HepG2 (cell line): ENCODE data around the gene TMEM41B. TPM values are rescaled to one million over a fixed set of nuclear protein-coding genes. Genes with fewer than 3 reads are reported as not detected.
A peak's percentile ranks its signal among the peaks of the same experiment; 100 is the strongest.

Experiments used
- ATAC-seq: fragments of 200-7000 bp; cut with Tn5 transposase; 3 replicates; pipeline ENCODE4 v1.9.1; 2020; ENCODE audit warnings: mild to moderate bottlenecking, moderate library complexity
- BruUV-seq: library from RNA; stranded (reverse); fragments of 400-500 nt; replicated peaks from 2 replicates; lab custom pipeline; 2021; lab: Mats Ljungman, UMichigan
- CTCF ChIA-PET: fragments of 300-600 bp; formaldehyde crosslinking; extraction: SDS; loops from one replicate; lab custom pipeline; 2021; ENCODE audit warnings: low total read pairs, inconsistent platforms, low intra/inter-chr PET ratio; lab: Yijun Ruan, JAX
- POLR2A ChIA-PET: fragments of 350-600 bp; sonication (Branson Sonifier 250); formaldehyde crosslinking; loops from one replicate; lab custom pipeline; 2020; ENCODE audit warnings: antibody characterized with exemption, inconsistent platforms; lab: Yijun Ruan, JAX
- DNase-seq: peaks from one replicate; pipeline ENCODE4 v3.0.0-alpha.2; 2015; ENCODE audit warnings: low spot score
- FAIRE-seq: peaks from 3 replicates; lab custom pipeline; 2011; peaks lifted over from hg19 to GRCh38; lab: Jason Lieb, UNC
- H2AFZ ChIP-seq: one replicate; pipeline ENCODE4 v1.6.1; 2011; ENCODE audit warnings: low read length, inconsistent platforms
- H3K27ac ChIP-seq: fragments of 300-600 bp; 3 replicates; pipeline ENCODE4 v1.8.0; 2011; ENCODE audit warnings: mixed run types, mild to moderate bottlenecking, mixed read lengths, low read length, inconsistent platforms; ENCODE audit not compliant: insufficient read depth; ENCODE audit errors: extremely low read length
- H3K27me3 ChIP-seq, 2 experiments: fragments of 200-600 bp in 1 of 2; 2 replicates in 1 of 2; 3 replicates in 1 of 2; pipeline versions ENCODE4 v1.6.0 to v1.8.0; 2011; ENCODE audit warnings: low read length in 2 of 2, mild to moderate bottlenecking in 2 of 2, moderate library complexity in 2 of 2, inconsistent platforms in 1 of 2; ENCODE audit not compliant: insufficient read depth in 2 of 2, control insufficient read depth in 1 of 2
- H3K36me3 ChIP-seq, 2 experiments: fragments of 200-600 bp in 1 of 2; replicated peaks in 1 of 2; 2 replicates in 1 of 2; 3 replicates in 1 of 2; pipeline versions ENCODE4 v1.5.1 to v1.8.0; 2011; ENCODE audit warnings: low read length in 2 of 2, inconsistent platforms in 1 of 2; ENCODE audit not compliant: insufficient read depth in 2 of 2, control insufficient read depth in 1 of 2
- H3K4me1 ChIP-seq: 2 replicates; pipeline ENCODE4 v1.5.1; 2012; ENCODE audit warnings: low read length, inconsistent platforms; ENCODE audit not compliant: insufficient read depth
- H3K4me2 ChIP-seq: 2 replicates; pipeline ENCODE4 v1.6.0; 2011; ENCODE audit warnings: low read depth, low read length, inconsistent platforms
- H3K4me3 ChIP-seq, 3 experiments: fragments of 200-600 bp in 1 of 3; sonication (generic), shearing (Covaris generic) in 1 of 3; replicated peaks in 1 of 3; 2 replicates each; pipeline ENCODE4 v1.5.1; 2011 to 2016; ENCODE audit warnings: low read length in 3 of 3, inconsistent platforms in 2 of 3, low read depth in 2 of 3, mild to moderate bottlenecking in 2 of 3, control low read depth in 1 of 3, mixed read lengths in 1 of 3; ENCODE audit not compliant: insufficient read depth in 1 of 3
- H3K79me2 ChIP-seq: one replicate; pipeline ENCODE4 v1.6.1; 2011; ENCODE audit warnings: low read length, inconsistent platforms; ENCODE audit not compliant: insufficient read depth
- H3K9ac ChIP-seq: 2 replicates; pipeline ENCODE4 v1.6.0; 2011; ENCODE audit warnings: mild to moderate bottlenecking, low read depth, low read length, inconsistent platforms; ENCODE audit not compliant: insufficient read depth
- H3K9me3 ChIP-seq: 2 replicates; pipeline ENCODE4 v1.5.1; 2012; ENCODE audit warnings: mild to moderate bottlenecking, low read length
- H4K20me1 ChIP-seq: 2 replicates; pipeline ENCODE4 v1.6.0; 2011; ENCODE audit warnings: inconsistent platforms, mild to moderate bottlenecking, low read length, moderate library complexity; ENCODE audit not compliant: insufficient read depth
- ASH2L ChIP-seq: fragments of 300-600, 200-600 bp; sonication (generic); IDR thresholded peaks from 2 replicates; pipeline ENCODE4 v1.7.0; 2017; ENCODE audit warnings: low read depth, mild to moderate bottlenecking, moderate library complexity, mixed read lengths, low read length; ENCODE audit not compliant: insufficient read length
- RXRB ChIP-seq: IDR thresholded peaks from 2 replicates; pipeline ENCODE4 v1.6.1; 2016; ENCODE audit warnings: borderline replicate concordance, missing genetic modification reagents, missing compliant biosample characterization
- SAFB2 ChIP-seq: sonication (generic); formaldehyde crosslinking; IDR thresholded peaks from 2 replicates; pipeline ENCODE4 v1.5.1; 2020; ENCODE audit warnings: missing genetic modification reagents, low read depth, mild to moderate bottlenecking, borderline replicate concordance
- TBL1XR1 ChIP-seq: fragments of 150-350 bp; IDR thresholded peaks from 2 replicates; pipeline ENCODE4 v1.6.1; 2014; ENCODE audit warnings: borderline replicate concordance, low read length; ENCODE audit not compliant: partially characterized antibody
- ZNF264 ChIP-seq: sonication (generic); formaldehyde crosslinking; IDR thresholded peaks from 2 replicates; pipeline ENCODE4 v1.4.0; 2020; ENCODE audit warnings: missing genetic modification reagents
- ZNF546 ChIP-seq: sonication (generic); formaldehyde crosslinking; conservative IDR thresholded peaks from 2 replicates; pipeline ENCODE4 v1.8.1; 2023; ENCODE audit warnings: mild to moderate bottlenecking, missing genetic modification reagents
- WGBS: methylation state at CpG from one replicate; pipeline ENCODE4 v1.1.6; 2017; ENCODE audit warnings: low lambda C conversion rate; 5-methylcytosine and 5-hydroxymethylcytosine counted together
- in situ Hi-C: cut with HindIII; loops from 2 replicates; pipeline ENCODE4 v1.10.0; 2017; ENCODE audit warnings: low pct_unique_long_range_greater_than_20kb; ENCODE audit not compliant: extremely low pct_ligation_motif_present
- intact Hi-C: fragments of 100-400 bp; cut with micrococcal nuclease; formaldehyde crosslinking; loops from one replicate; pipeline ENCODE4 v1.10.0; 2022; ENCODE audit not compliant: unreplicated experiment
- polyA plus RNA-seq, 8 experiments: library from polyadenylated mRNA; depleted of rRNA in 3 of 8; stranded (reverse) in 7 of 8; unstranded in 1 of 8; fragments of >200 nt; fragmentation: Illumina TruSeq in 4 of 8; extraction: Trizol in 4 of 8; gene quantifications; 2 replicates each; pipeline versions ENCODE4 v1.2.1 to v1.2.3, GENCODE V29; 2011 to 2016; ENCODE audit warnings: low read depth in 4 of 8, missing spikeins in 1 of 8, mixed read lengths in 1 of 8; ENCODE audit not compliant: insufficient read depth in 1 of 8
- total RNA-seq, 5 experiments: library from RNA; depleted of rRNA; stranded (reverse); fragments of >200 nt; fragmentation: Illumina TruSeq; extraction: Trizol; gene quantifications; 2 replicates each; pipeline ENCODE4 v1.2.3, GENCODE V29; 2016; ENCODE audit warnings: low read depth in 1 of 5
- TF ChIP-seq, protein P1 (sequence below): fragments of 450-650 bp; IDR thresholded peaks from 2 replicates; pipeline ENCODE4 v1.6.1; 2017
- TF ChIP-seq, protein P2 (sequence below): sonication (generic); formaldehyde crosslinking; IDR thresholded peaks from 2 replicates; pipeline ENCODE4 v1.4.0; 2020; ENCODE audit warnings: mild to moderate bottlenecking, missing genetic modification reagents
- TF ChIP-seq, protein P3 (sequence below): sonication (generic); formaldehyde crosslinking; IDR thresholded peaks from 2 replicates; pipeline ENCODE4 v1.9.0; 2022; ENCODE audit warnings: low read depth, missing genetic modification reagents
- TF ChIP-seq, protein P4 (sequence below): sonication (generic); formaldehyde crosslinking; IDR thresholded peaks from 2 replicates; pipeline ENCODE4 v1.4.0; 2020; ENCODE audit warnings: missing genetic modification reagents
- TF ChIP-seq, protein P5 (sequence below): sonication (generic); formaldehyde crosslinking; IDR thresholded peaks from 2 replicates; pipeline ENCODE4 v1.8.1; 2023; ENCODE audit warnings: mild to moderate bottlenecking, moderate library complexity, missing genetic modification reagents
- TF ChIP-seq, protein P6 (sequence below): sonication (generic); formaldehyde crosslinking; IDR thresholded peaks from 2 replicates; pipeline ENCODE4 v1.5.0; 2020; ENCODE audit warnings: mild to moderate bottlenecking, missing genetic modification reagents

The TMEM41B gene
- total and polyA plus RNA-seq, 2 of the 13 experiments (the other 11 are each of a cell fraction or from before 2014, with no cell fraction given), result 36.8 to 48.1 TPM

DNA sequence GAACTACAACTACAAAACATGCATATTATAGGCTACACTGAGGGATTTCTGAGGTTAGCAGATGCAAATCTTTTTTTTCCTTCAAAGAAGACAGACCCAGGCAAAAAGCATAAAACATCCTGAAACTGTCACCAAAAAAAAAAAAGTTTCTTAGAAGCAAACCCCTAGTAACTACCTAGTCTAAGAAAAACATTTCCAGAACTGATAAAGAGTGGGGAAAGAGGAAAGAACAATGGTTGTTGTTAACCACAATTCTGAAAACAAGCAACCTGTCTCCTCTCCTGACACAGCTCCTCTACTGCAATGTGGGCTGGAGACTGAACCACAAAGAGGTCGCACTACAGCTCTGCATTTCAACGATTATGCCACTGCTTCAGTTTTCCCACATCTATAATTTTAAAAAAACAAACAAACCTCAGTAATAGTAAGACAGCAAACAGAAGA lies 64.2 kb downstream of the TMEM41B start:
- H3K9ac ChIP-seq, result no peak overlapping the region
- ATAC-seq (no peak), FAIRE-seq (peak; percentile 15), DNase-seq (no peak)
- 68% methylated on average over 2 of the region's 2 CpGs for WGBS
- no peaks in the 10 kb centered on the region for H3K27me3 ChIP-seq
- intact Hi-C loops, result no loop called here
- H3K27ac ChIP-seq, result peak overlapping the region; percentile 16
- ChIA-PET CTCF (no interaction called here), POLR2A (interaction anchor here (0.6 kb wide), 2 partner anchors 23 to 131 kb away, joined by 3 read pairs; no protein-coding TSS in a partner anchor)
- H3K79me2 ChIP-seq, result peaks cover 79% of the 10 kb centered on the region
- H3K9me3 ChIP-seq, result no peaks in the 10 kb centered on the region
- H3K36me3 ChIP-seq, result peaks cover 1 to 3% of the 10 kb centered on the region in 2 experiments; a peak in 1 of 5 replicates
- H4K20me1 ChIP-seq, result peaks cover 21% of the 10 kb centered on the region; the same call in 1 of the 2 replicates
- H3K4me3 ChIP-seq, result no peak overlapping the region
- no TSS peak for BruUV-seq
- H2AFZ ChIP-seq, result no peak overlapping the region
- no peak overlapping the region for H3K4me2 ChIP-seq
- peaks cover 11% of the 10 kb centered on the region for H3K4me1 ChIP-seq
- in situ Hi-C loops, result no loop called here
- TF ChIP-seq RXRB, result no peak
- no peak for TF ChIP-seq ASH2L
- TF ChIP-seq, protein P1, sequence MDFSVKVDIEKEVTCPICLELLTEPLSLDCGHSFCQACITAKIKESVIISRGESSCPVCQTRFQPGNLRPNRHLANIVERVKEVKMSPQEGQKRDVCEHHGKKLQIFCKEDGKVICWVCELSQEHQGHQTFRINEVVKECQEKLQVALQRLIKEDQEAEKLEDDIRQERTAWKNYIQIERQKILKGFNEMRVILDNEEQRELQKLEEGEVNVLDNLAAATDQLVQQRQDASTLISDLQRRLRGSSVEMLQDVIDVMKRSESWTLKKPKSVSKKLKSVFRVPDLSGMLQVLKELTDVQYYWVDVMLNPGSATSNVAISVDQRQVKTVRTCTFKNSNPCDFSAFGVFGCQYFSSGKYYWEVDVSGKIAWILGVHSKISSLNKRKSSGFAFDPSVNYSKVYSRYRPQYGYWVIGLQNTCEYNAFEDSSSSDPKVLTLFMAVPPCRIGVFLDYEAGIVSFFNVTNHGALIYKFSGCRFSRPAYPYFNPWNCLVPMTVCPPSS, result no peak
- TF ChIP-seq, protein P2, sequence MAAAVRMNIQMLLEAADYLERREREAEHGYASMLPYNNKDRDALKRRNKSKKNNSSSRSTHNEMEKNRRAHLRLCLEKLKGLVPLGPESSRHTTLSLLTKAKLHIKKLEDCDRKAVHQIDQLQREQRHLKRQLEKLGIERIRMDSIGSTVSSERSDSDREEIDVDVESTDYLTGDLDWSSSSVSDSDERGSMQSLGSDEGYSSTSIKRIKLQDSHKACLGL (CRISPR knock-in tag), result no peak
- no peak for TF ChIP-seq ZNF264 (CRISPR knock-in tag)
- no peak for TF ChIP-seq TBL1XR1
- TF ChIP-seq ZNF546 (CRISPR knock-in tag), result no peak
- TF ChIP-seq, protein P3, sequence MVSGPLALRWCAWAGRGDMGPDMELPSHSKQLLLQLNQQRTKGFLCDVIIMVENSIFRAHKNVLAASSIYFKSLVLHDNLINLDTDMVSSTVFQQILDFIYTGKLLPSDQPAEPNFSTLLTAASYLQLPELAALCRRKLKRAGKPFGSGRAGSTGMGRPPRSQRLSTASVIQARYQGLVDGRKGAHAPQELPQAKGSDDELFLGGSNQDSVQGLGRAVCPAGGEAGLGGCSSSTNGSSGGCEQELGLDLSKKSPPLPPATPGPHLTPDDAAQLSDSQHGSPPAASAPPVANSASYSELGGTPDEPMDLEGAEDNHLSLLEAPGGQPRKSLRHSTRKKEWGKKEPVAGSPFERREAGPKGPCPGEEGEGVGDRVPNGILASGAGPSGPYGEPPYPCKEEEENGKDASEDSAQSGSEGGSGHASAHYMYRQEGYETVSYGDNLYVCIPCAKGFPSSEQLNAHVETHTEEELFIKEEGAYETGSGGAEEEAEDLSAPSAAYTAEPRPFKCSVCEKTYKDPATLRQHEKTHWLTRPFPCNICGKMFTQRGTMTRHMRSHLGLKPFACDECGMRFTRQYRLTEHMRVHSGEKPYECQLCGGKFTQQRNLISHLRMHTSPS (CRISPR knock-in tag), result no peak
- TF ChIP-seq, protein P4, sequence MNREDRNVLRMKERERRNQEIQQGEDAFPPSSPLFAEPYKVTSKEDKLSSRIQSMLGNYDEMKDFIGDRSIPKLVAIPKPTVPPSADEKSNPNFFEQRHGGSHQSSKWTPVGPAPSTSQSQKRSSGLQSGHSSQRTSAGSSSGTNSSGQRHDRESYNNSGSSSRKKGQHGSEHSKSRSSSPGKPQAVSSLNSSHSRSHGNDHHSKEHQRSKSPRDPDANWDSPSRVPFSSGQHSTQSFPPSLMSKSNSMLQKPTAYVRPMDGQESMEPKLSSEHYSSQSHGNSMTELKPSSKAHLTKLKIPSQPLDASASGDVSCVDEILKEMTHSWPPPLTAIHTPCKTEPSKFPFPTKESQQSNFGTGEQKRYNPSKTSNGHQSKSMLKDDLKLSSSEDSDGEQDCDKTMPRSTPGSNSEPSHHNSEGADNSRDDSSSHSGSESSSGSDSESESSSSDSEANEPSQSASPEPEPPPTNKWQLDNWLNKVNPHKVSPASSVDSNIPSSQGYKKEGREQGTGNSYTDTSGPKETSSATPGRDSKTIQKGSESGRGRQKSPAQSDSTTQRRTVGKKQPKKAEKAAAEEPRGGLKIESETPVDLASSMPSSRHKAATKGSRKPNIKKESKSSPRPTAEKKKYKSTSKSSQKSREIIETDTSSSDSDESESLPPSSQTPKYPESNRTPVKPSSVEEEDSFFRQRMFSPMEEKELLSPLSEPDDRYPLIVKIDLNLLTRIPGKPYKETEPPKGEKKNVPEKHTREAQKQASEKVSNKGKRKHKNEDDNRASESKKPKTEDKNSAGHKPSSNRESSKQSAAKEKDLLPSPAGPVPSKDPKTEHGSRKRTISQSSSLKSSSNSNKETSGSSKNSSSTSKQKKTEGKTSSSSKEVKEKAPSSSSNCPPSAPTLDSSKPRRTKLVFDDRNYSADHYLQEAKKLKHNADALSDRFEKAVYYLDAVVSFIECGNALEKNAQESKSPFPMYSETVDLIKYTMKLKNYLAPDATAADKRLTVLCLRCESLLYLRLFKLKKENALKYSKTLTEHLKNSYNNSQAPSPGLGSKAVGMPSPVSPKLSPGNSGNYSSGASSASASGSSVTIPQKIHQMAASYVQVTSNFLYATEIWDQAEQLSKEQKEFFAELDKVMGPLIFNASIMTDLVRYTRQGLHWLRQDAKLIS, result no peak
- TF ChIP-seq, protein P5, sequence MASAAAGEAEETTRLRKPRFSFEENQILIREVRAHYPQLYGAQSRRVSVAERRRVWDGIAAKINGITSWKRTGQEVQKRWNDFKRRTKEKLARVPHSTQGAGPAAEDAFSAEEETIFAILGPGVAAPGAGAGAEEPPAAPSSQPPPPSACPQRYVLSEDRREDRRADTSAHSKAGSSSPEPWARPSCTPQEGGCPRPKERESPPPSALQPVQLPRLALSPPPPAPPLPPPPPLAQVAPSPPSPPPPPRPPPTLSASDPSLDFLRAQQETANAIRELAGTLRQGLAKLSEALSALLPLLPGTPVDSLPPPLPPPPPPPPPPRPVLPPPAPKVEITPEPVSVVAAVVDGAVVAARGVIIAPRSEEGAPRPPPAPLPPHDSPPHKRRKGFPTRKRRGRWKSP, result no peak
- TF ChIP-seq SAFB2 (CRISPR knock-in tag), result no peak
- TF ChIP-seq, protein P6, sequence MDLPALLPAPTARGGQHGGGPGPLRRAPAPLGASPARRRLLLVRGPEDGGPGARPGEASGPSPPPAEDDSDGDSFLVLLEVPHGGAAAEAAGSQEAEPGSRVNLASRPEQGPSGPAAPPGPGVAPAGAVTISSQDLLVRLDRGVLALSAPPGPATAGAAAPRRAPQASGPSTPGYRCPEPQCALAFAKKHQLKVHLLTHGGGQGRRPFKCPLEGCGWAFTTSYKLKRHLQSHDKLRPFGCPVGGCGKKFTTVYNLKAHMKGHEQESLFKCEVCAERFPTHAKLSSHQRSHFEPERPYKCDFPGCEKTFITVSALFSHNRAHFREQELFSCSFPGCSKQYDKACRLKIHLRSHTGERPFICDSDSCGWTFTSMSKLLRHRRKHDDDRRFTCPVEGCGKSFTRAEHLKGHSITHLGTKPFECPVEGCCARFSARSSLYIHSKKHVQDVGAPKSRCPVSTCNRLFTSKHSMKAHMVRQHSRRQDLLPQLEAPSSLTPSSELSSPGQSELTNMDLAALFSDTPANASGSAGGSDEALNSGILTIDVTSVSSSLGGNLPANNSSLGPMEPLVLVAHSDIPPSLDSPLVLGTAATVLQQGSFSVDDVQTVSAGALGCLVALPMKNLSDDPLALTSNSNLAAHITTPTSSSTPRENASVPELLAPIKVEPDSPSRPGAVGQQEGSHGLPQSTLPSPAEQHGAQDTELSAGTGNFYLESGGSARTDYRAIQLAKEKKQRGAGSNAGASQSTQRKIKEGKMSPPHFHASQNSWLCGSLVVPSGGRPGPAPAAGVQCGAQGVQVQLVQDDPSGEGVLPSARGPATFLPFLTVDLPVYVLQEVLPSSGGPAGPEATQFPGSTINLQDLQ (CRISPR knock-in tag), result no peak
